Thyroid gland (tissue), 4 donors: ENCODE data around the gene MBD3L5.

Experiments used
- CTCF ChIP-seq, 6 experiments: fragments of 200-600 bp in 3 of 6; fragments of 450-650 bp in 3 of 6; sonication (generic) in 3 of 6; IDR thresholded peaks; one replicate each; pipeline ENCODE4 v1.5.1; 2016 to 2019; ENCODE audit warnings: antibody characterized with exemption in 6 of 6, mild to moderate bottlenecking in 2 of 6, inconsistent platforms in 1 of 6, moderate library complexity in 1 of 6
- POLR2A ChIP-seq, 2 donors: fragments of 450-650 bp; IDR thresholded peaks; one replicate each; pipeline ENCODE4 v1.6.1; 2017; ENCODE audit warnings: antibody characterized with exemption in 2 of 2, mild to moderate bottlenecking in 2 of 2, moderate library complexity in 1 of 2

GRCh38 chr19:7069042-7069903 is 38.9 kb downstream of the MBD3L5 start, which contains the start of gene ZNF557:
- peak in 1 of 2 donors; percentile 64 for TF ChIP-seq POLR2A (IDR thresholded peaks at IDR 0.05)
- TF ChIP-seq CTCF (IDR thresholded peaks at IDR 0.05) = no peak
